Right forelimb (tissue), 1 donor: Measurements from ENCODE around the gene GIMAP5.

ENCODE experiments used
- DNase-seq: peaks from one replicate; pipeline ENCODE4 v3.0.0-alpha.2; 2018

The GIMAP5 gene

DNA sequence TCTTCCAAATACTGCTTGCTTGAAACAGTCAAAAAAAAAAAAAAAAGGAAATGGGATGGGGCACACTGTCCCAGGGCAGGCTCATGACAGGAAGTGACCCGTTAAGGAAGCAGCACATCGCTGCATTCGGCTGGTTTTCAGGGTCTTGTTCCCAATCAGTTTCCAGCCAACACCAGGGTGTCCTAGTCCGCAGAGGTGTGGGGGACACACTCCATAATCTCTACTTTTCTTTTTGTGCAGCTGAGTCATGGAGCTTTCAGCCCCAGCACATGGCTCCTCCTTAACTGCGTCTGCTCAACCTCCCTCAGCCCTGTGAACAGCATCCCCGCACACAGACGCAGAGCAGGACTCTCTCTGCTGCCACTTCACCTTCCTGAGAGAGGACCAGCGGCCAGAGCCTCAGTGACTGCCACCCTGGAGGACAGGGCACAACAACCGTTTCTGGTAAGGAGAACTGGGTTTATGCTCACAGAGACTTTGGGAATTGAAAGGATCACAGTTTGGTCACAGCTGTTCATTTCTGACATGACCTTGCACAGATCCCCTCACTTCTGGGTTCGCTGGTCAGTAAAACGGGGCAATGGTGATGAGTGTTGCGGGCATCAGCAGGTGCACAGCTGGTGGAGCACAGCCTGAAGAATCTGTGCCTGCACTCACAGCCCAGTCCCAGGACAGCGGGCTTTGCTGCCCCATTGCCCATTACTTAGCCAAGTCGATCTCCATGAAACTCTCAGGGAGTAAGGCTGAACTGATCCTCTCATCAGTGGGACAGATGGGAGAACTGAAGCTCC, at the start of gene GIMAP5:
Gene GIMAP5 (plus strand): TSS at position 154 of the 791 bp plus-strand sequence. CDS start 3,467 bp downstream, outside the sequence.
- no peak for DNase-seq

DNA sequence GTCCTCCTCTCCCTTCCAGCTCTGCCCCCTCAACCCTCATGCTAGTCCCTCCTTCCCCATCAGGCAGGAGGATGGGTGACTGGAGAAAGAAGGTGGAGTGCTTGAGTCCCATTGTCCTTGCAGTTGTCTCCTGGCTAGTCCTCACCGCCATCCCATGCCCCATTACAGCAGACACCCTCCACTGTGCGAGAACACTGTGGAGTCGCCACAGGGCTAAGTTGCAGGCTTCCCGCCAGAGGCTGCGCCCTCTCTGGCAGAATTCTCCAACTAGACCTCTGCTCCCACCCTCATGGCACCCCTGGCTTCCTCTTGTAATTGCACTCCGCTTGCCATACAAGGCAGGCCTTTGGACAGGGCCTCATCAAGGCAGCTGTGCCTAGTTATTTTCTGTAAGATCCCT, 48.6 kb upstream of the GIMAP5 start:
- no peak for DNase-seq

DNA sequence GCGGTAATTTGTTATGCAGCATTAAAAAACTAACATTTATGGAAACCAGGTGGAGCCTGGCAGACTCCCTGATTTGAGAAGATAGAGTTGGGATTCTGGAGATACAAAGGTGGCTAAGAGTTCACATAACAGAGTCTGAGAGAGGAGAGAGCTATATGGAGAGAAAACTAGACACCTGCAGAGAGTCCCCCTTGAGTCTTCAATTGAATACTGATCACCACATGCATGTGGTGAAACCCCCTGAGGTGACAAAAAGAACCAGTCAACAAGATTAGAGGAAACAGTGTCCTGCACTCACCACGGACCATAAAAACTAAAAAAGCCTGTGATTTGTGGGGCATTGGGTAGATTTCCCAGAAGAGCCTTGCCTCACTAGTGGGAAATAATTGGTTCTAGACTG, 41.6 kb upstream of the GIMAP5 start:
- DNase-seq: no peak

DNA sequence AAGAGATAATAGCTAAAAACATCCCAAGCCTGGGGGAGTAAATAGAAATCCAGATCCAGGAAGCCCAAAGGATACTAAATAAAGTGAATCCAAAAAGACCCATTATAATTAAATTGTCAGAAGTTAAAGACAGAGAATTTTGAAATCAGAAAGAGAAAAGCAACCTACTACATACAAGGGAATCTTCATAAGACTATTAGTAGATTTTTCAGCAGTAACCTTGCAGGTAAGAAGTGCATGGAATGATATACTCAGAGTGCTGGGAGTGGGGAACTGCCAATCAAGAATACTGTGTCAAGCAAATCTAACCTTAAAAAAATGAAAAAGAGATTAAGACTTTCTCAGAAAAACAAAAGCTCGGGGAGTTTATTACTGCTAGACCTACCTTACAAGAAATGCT, 34.0 kb upstream of the GIMAP5 start:
- no peak for DNase-seq

DNA sequence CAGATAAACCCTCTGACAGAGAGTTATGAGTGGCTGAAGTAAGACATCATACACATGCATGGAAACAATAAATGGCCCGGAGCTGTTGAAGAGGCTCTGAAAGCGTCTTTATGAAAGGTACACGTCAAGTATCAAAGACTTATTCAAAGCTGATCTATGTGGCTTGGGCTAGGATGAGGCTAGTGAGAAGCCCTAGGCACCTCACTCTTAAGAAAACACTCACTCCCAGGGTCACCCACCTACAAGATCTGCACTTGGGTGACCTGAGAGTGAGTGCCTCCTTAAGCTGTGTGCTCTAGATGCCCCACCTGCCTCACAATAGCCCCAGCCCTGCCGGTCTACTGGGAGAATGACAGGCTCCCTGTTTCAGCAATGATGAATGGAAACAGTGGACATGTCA, 21.9 kb upstream of the GIMAP5 start:
- no peak for DNase-seq

DNA sequence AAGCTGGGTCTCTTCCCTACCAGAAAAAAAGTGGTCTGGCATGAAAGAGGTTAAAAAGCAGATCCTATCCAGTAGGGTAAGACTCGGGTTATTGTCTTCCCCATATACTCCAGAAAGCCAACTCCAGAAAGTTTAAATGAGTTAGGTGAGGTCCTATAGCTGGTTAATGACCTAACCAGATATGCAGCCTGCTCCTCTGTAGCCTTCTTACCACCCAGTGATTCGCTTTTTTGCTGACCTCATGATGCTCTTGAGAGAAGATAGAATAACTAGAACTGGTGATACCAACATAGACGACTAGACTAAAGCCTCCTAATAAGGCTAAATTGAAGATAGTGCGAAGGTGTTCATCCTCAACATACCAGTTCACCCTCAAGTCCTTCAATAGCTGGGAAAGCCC, 21.5 kb upstream of the GIMAP5 start:
- no peak for DNase-seq

DNA sequence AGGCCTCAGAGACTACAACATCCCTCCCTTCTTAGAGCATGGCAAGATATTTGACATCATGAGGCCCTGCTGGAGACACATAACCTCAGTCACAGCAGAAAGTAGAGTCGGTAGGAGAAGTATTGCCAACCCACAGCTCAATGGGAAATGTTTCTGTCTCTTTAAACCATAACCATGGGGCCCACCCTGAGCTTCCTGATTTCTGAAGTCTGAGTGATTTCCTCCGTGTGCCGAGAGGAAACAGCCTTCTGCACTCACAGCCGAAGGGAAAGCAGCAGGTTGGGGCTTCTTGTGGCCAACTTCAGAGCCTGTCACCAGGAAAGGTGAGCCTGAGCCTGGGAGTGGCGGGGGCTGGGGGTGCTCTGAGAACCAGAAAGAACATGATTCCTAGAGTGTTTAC, 20.9 kb upstream of the GIMAP5 start, which contains the start of gene GIMAP1:
Gene GIMAP1 (plus strand): TSS at position 246 of the 400 bp plus-strand sequence. CDS start 2,435 bp downstream, outside the sequence.
- DNase-seq: no peak

DNA sequence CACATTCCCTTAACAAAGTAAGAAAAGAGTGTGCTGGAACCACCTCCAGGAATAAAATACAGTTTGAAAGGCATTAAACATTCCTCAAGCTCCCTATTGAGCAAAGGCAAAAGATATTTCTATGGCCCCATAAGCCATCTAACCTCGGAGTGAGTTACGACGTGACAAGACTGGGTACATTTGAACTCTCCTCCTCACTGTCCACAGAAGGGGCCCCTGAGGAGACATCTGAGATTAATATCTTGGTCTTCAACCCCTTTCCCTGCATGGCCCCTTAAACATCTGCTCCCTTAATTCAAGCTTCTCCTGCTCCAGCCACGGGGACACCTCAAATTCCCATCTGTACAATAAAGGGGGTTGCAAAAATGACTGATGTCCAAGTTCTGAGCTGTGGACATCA, 20.3 kb upstream of the GIMAP5 start:
- no peak for DNase-seq

DNA sequence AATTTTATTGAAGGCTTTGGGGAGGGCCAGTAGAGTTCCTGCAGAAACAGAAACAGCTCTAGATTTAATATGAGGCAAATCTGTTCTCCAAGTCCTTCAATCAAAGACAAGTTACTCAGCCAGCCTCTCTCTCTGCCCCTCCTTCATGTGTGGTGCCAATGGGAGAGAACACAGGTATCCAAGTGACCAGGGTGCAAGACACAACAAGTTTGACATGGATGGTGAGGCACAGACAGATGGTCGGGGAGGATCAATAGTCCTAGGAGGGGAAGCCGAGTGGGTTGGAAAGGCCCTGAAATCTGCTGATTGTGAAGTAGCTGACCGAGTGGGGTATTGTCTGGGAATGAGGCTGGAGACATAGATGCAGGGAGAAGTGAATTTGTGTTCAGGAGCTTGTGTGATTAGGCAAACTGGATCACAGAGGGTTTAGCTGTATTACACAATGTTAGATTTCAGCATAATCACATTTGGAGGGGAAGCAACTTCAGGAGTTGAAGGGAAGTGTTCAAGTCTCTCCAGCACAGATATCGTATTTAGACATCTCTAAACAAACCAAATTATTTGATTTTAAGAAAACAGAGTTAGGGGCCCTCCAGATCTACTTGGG, 19.3 kb upstream of the GIMAP5 start:
- no peak for DNase-seq

DNA sequence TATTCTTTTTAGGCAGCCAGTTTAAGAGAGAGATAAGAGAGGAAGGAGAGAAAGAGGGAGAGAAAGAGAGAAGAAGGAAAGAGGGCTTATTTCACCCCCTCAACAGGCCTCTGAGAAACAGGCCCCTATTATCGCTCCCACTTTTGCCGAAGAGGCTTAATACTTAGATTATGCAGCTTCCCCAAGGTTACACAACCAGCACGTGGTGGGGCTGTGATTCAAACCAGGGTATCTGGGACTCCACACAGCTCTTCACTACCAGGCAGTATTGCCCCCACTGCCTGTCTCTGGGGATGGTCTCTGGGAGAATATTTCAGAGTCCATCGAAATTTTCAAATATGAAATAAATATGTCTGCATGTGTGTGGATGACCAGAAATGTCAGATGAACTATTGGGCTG, 17.8 kb upstream of the GIMAP5 start:
- no peak for DNase-seq

DNA sequence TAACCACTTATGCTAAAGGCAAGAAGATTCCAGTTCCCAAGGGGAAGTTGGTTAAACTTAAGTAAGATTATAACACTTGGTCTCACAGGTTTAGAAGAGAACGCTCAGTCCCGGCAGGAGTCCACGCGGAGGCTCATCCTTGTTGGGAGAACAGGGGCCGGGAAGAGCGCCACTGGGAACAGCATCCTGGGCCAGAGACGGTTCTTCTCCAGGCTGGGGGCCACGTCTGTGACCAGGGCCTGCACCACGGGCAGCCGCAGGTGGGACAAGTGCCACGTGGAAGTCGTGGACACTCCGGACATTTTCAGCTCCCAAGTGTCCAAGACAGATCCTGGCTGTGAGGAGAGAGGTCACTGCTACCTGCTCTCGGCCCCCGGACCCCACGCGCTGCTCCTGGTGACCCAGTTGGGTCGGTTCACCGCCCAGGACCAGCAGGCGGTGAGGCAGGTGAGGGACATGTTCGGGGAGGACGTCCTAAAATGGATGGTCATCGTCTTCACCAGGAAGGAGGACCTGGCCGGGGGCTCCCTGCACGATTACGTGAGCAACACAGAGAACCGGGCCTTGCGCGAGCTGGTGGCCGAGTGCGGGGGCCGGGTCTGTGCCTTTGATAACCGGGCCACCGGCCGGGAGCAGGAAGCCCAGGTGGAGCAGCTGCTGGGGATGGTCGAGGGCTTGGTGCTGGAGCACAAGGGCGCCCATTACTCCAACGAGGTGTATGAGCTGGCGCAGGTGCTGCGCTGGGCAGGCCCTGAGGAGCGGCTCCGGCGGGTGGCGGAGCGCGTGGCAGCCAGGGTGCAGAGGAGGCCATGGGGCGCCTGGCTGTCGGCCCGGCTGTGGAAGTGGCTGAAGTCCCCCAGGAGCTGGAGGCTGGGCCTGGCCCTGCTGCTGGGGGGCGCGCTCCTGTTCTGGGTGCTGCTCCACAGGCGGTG, 17.0 kb upstream of the GIMAP5 start:
- no peak for DNase-seq

DNA sequence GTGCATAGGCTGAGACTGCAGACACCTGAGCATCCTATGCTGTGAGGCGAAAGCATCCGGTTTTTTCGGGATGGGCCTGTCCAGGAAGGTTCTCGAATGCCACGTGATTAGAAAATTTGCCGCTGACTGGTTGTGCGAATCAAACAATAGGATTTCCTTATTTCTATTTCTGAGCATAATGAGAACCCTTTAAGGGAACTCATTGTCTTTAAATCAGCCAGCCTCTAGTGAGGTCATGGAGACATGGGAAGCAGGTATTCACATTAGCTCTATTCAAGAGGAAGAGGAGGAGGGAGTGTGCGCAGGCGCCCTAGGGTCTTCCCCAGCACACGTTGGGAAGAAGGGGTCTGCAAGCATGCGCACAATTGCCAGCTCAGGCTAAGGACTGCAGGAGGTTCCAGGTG, 15.2 kb upstream of the GIMAP5 start:
- DNase-seq: no peak

DNA sequence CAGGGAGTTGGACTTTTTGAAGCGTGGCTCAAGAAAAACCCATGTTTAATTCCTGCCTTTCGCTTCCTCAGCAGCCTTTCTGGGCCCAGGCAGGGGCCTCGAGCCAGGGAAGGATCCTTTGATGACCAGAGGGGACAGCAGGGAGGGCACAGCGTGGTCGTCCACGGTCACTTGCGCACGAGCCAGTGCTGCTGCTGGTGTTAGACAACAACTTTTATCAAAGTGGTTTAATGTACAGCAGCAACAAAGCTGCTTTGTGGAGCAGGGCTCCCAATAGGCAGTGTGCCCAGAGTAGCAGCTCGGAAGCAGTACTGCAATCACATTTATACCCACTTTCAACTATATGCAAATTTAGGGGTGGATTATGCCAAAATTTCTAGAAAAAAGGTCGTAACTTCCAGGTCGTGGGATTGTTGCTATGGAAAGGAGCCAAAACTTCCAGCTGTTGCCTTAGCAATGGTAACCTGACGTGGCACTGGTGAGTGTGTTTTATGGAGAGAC, 14.7 kb upstream of the GIMAP5 start:
- no peak for DNase-seq

DNA sequence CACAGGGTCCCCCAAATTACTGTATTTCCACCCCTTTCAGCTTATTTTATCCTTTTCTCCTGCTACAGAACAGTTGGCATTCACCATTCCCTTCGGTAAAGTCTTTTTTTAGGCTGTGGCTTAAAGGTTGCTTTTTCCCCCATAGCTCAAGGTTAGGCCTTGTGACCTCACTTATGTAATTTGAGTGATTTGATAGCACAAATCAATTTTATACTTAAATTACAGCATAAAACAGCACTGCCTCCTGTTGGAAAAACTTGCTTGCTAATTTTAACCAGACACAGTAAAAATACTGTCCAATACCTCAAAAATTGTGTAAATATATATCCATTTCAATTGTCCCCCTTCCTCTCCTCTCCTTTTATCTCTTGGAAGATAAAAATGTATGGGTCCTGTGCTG, 13.8 kb upstream of the GIMAP5 start:
- DNase-seq: no peak

DNA sequence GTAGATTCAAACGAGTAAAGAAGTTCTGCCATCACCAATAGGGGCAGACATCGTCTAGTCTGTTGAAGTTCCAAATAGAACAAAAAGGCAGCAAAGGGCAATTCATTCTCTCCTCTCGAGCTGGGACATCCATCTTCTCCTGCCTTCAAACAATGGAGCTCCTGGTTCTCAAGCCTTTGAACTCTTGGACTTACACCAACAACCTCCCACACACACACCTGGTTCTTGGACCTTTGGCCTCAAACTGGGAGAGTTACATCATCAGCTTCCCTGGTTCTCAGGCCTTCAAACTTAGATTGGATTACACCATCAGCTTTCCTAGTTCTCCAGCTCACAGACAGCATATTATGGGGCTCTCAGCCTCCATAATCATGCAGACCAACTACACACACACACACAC, 9.8 kb upstream of the GIMAP5 start:
- DNase-seq: no peak

DNA sequence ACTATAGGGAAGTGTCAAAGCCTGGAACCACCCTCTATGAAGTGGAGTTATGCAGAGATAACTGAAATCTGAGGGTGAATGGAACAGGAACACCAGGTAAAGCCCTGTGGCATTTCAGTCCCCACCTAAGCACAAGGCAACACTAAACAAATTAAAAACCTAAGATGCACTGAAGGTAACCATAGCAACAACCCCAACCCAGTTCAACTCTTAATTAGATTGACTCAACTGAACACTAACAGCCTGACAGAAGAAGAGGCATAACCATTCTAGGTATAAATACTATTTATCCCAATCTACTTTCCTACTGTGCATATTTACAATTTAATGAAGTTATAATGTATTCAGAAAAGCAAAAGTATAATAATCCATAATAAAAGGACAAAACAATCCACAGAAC, 9.2 kb upstream of the GIMAP5 start:
- no peak for DNase-seq

DNA sequence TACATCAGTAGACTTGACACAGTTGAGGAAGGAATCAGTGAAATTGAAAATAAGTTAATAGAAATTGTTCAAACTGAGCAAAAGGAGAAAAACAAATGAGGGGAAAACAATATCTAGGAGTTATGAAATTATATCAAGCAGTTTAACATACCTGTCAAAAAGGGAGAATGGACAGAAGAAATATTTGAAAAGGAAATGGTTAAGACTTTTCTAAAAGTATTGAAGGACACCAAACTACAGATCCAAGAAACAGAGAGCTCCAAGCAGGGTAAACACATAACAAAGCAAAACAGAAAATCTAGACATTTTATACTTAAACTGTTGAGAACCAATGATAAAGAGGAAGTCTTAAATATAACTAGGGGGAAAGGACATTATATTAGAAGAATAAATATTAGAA, 8.6 kb upstream of the GIMAP5 start:
- no peak for DNase-seq

DNA sequence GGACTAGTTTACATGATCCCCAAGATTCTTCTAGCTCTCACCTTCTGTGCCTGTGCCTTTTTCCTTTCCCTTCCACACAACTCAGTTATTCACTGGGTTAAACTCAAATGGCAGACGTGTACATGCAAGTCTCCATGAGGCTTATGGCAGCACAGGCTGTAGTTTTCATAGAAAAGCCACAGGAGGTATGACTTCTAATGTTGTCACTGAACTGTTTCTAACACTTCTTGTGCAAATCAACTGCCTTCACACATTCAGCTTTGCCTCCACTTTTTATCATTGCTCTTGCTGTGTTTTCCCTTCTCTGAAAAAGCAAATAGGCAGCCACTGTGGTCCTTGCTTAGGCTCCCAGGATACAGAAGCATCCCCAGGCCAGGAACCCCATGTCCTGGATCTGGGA, 5.3 kb upstream of the GIMAP5 start:
- DNase-seq: no peak

DNA sequence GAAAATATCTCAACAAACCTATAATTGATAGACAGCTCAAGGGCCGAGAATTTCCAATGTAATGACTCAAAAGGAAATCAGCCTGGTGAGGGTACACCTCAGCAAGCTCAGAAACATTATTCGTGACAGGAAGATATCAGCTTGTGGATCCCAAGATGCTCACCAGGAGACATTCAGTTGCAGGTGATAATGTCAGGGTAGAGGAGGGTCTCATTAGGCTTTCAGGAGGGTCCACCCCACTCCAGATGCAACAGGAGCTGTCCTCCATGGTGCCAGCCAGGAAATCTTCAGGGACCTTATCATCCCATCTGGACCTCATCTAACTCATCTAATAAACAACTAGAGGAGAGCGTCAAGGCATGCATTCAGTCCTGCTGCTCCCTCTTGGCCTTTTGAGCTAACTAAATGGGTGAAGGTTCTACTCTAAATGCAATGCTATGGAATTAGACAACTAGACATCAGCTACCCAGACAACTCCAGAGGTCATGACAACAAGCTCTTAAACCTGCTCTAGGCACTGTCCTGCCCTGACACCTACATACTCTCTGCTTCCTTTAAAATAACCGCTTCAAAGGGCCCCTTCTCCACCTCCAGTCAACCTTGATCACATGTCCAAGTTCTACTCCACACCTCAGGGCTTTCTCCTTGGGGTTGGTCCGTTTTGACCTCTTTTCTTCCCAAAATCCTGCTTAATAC, 4.3 kb upstream of the GIMAP5 start:
- no peak for DNase-seq

DNA sequence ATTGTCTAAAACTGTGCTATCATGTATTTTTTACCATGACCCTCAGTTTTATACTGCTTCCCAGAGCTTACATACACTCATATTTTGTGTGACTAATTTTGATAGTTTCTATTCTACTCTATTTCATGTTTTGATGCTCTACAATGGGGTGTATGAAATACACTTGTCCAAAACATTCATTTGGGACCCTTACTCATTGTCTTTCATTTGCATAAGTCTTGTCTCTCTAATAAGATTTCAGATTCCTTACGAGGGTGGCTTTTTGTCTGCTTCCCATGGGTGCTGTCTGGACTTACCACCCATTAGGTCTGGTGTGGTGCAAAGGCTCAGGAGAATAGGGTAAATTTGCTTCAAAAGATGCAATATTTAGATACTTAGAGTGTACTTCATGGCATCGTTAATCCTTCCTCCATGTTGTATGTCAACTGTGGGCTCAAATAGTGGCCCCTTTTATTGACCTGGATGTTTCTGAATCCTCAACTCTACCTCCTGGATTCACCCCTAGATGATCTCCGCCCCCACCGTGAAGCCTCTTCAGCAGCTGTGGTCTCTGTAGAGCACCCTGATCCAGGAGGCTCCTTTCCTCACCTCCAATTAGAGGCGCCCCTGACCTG, 3.6 kb upstream of the GIMAP5 start:
- DNase-seq: no peak

DNA sequence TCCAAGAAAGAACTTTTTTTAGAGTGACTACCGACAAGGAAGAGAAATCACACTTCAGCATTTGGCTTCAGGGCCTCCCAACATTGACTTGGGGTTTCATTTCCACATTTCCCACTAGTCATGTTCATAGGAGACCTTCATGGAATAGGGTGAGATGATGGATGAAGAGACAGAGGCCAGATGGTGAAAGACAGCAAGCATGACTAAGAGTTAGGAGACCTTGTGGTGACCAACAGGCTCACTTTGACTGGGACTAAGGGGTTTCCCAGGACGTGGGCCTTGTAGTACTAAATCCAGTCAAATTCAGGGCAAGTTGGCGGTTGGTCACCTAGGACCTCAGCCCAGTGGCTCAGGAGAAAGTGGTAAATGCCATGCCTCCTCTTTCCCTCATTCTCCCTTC, 3.0 kb upstream of the GIMAP5 start:
- DNase-seq: no peak
